Measurements from ENCODE around the gene LRRC3.
"Not testable (repeated sequence)": the region's sequence is repeated elsewhere in the genome, so short reads cannot be mapped to it uniquely, and the experiment has no call there.

Gene LRRC3

GRCh38 chr21:44497703-44498126 lies 42.4 kb downstream of the LRRC3 start:
- Mint-ChIP-seq H3K4me3 (no peak overlapping the region), H3K36me3 (peaks cover 2% of the 10 kb centered on the region), H3K27me3 (no peaks in the 10 kb centered on the region), H3K27ac (no peak overlapping the region), H3K4me1 (ENCODE audit: low read depth) (peaks cover 2% of the 10 kb centered on the region), H3K9me3 (ENCODE audit: low read depth) (no peaks in the 10 kb centered on the region)

DNA sequence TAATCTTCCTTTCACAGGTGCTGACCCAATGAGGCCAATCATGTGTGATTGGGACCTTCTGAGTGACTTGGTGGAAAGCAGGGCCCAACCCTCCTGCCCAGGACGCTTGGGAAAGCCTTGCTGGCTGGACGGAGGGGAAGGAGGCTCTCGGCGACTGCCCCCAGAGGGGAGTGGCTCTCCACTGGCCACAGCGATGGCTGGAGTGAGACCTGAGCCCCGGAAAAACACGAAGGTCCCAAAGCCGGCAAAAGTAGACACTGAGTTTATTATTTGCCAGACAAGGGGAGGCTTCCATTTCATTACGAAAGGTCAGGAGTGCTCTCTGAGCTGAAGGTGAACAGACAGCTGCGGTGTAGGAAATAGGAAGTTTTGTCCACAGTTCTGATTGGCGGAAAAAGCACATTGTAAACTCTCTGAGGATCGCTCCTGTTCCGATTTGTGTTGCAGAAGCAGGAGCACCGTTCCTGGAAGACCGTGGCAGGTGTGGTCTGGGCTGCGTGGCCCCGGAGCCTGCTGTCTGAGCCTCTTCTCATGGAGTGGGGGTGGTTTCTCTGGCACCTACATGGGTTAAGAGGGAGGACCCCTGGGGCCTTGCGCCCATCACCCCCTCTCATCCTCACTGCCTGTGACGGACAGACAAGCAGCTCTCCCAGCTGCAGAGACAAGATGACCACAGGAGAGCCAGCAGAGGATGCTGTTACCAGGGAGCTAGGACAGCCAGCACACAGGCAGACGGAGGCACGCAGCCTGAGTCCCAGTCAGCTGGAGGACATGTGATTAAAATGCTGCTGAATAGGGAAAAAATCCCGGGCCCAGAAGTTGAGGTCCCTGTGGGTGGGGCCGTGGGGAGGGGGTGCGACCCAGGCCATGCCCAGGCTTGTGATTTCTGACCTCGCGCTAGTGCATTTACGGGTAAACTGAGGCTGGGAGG lies 43.2 kb downstream of the LRRC3 start:
- no peaks in the 10 kb centered on the region for H3K9me3 Mint-ChIP-seq (ENCODE audit: low read depth)
- H3K27me3 Mint-ChIP-seq = no peaks in the 10 kb centered on the region
- no peak overlapping the region for H3K4me3 Mint-ChIP-seq
- peaks cover 2% of the 10 kb centered on the region for H3K4me1 Mint-ChIP-seq (ENCODE audit: low read depth)
- H3K36me3 Mint-ChIP-seq = no peaks in the 10 kb centered on the region
- no peak overlapping the region for H3K27ac Mint-ChIP-seq

GRCh38 chr21:44499211-44499560 lies 43.9 kb downstream of the LRRC3 start:
- H3K4me1 Mint-ChIP-seq (ENCODE audit: low read depth) = peaks cover 4% of the 10 kb centered on the region
- H3K4me3 Mint-ChIP-seq = no peak overlapping the region
- no peaks in the 10 kb centered on the region for H3K27me3 Mint-ChIP-seq
- H3K9me3 Mint-ChIP-seq (ENCODE audit: low read depth) = no peaks in the 10 kb centered on the region
- no peak overlapping the region for H3K27ac Mint-ChIP-seq
- H3K36me3 Mint-ChIP-seq = no peaks in the 10 kb centered on the region

DNA sequence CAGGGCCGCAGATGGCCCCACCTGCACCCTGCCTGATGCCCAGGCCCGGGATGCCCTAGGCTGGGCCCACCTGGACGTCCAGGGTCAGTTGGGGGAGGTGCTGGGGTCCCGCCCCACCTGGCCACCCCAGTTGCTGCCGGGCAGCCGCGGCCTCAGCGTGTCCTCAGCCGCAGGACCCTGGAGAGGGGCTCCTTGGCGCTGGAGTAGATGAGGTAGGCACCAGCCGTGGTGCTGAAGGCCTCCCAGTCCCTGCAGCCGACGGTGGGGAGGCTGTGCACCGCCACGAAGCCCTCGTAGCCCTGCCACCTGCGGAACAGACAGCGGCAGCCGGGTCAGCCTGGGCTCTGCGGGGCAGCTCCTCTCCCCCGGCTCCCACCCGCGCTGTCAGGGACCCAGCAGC lies 44.3 kb downstream of the LRRC3 start:
- peaks cover 4% of the 10 kb centered on the region for H3K4me1 Mint-ChIP-seq (ENCODE audit: low read depth)
- H3K27me3 Mint-ChIP-seq = no peaks in the 10 kb centered on the region
- no peaks in the 10 kb centered on the region for H3K36me3 Mint-ChIP-seq
- no peak overlapping the region for H3K4me3 Mint-ChIP-seq
- H3K27ac Mint-ChIP-seq = no peak overlapping the region
- H3K9me3 Mint-ChIP-seq (ENCODE audit: low read depth) = no peaks in the 10 kb centered on the region

GRCh38 chr21:44500111-44500510 lies 44.8 kb downstream of the LRRC3 start:
- no peak overlapping the region for H3K4me3 Mint-ChIP-seq
- H3K36me3 Mint-ChIP-seq = no peaks in the 10 kb centered on the region
- H3K27me3 Mint-ChIP-seq = no peaks in the 10 kb centered on the region
- no peak overlapping the region for H3K27ac Mint-ChIP-seq
- no peaks in the 10 kb centered on the region for H3K9me3 Mint-ChIP-seq (ENCODE audit: low read depth)
- peaks cover 4% of the 10 kb centered on the region for H3K4me1 Mint-ChIP-seq (ENCODE audit: low read depth)

DNA sequence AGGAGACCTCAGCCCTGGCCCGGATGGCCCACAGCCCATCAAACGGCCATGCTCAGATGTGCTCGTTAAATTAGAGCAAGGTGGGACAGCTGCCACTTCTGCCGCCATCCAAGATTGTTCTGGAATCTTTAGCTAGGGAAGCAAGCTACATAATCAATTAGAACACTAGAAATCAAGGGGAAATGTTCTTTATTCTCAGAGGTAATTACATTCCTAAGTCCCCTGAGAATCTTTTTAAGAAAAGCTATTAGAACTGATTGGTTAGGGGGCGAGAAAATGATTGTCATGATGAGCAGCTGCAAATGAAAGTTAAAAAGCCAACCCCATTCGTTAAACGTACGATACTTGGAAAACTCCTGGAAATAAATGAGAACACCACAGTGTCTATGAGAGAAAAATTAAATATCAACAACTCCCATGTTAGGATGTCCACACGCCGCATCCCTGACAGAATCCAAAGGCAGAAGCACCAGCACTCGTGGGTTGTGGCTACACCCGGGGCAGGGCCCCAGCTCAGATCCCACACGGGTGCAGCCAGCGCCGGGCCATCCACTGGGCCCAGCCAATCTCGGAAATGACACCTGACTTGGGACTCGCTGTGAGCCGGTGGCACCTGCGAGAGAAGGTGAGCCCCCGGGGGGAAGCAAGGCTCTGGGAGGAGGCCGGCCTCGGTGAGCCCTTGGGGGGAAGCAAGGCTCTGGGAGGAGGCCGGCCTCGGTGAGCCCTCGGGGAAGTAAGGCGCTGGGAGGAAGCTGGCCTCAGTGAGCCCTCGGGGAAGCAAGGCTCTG lies 47.1 kb downstream of the LRRC3 start:
- Mint-ChIP-seq H3K4me1 (ENCODE audit: low read depth) (peaks cover 6% of the 10 kb centered on the region), H3K27ac (no peak overlapping the region), H3K9me3 (ENCODE audit: low read depth) (no peaks in the 10 kb centered on the region), H3K36me3 (no peaks in the 10 kb centered on the region), H3K4me3 (no peak overlapping the region), H3K27me3 (no peaks in the 10 kb centered on the region)

DNA sequence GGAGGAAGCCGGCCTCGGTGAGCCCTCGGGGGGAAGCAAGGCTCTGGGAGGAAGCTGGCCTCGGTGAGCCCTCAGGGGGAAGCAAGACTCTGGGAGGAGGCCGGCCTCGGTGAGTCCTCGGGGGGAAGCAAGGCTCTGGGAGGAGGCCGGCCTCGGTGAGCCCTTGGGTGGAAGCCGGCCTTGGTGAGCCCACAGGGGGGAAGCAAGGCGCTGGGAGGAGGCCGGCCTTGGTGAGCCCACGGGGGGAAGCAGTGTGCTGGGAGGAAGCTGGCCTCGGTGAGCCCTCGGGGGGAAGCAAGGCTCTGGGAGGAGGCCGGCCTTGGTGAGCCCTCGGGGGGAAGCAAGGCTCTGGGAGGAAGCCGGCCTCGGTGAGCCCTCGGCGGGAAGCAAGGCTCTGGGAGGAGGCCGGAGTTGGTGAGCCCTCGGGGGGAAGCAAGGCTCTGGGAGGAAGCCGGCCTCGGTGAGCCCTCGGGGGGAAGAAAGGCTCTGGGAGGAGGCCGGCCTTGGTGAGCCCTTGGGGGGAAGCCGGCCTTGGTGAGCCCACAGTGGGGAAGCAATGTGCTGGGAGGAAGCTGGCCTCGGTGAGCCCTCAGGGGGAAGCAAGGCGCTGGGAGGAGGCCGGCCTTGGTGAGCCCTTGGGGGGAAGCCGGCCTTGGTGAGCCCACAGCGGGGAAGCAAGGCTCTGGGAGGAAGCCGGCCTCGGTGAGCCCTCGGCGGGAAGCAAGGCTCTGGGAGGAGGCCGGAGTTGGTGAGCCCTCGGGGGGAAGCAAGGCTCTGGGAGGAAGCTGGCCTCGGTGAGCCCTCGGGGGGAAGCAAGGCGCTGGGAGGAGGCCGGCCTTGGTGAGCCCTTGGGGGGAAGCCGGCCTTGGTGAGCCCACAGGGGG lies 47.9 kb downstream of the LRRC3 start:
- not testable (repeated sequence) for H3K4me1 Mint-ChIP-seq (ENCODE audit: low read depth); H3K9me3 Mint-ChIP-seq (ENCODE audit: low read depth); H3K36me3 Mint-ChIP-seq; H3K4me3 Mint-ChIP-seq; H3K27ac Mint-ChIP-seq; H3K27me3 Mint-ChIP-seq

DNA sequence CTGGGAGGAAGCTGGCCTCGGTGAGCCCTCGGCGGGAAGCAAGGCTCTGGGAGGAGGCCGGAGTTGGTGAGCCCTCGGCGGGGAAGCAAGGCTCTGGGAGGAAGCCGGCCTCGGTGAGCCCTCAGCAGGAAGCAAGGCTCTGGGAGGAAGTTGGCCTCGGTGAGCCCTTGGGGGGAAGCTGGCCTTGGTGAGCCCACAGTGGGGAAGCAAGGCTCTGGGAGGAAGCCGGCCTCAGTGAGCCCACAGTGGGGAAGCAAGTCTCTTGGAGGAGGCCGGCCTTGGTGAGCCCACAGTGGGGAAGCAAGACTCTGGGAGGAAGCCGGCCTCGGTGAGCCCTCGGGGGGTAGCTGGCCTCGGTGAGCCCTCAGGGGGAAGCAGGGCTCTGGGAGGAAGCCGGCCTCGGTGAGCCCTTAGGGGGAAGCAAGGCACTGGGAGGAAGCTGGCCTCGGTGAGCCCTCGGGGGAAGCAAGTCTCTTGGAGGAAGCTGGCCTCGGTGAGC lies 48.6 kb downstream of the LRRC3 start:
- Mint-ChIP-seq H3K9me3 (ENCODE audit: low read depth) (no peaks in the 10 kb centered on the region), H3K4me3 (no peak overlapping the region), H3K27ac (no peak overlapping the region), H3K36me3 (no peaks in the 10 kb centered on the region), H3K4me1 (ENCODE audit: low read depth) (peaks cover 6% of the 10 kb centered on the region), H3K27me3 (no peaks in the 10 kb centered on the region)

DNA sequence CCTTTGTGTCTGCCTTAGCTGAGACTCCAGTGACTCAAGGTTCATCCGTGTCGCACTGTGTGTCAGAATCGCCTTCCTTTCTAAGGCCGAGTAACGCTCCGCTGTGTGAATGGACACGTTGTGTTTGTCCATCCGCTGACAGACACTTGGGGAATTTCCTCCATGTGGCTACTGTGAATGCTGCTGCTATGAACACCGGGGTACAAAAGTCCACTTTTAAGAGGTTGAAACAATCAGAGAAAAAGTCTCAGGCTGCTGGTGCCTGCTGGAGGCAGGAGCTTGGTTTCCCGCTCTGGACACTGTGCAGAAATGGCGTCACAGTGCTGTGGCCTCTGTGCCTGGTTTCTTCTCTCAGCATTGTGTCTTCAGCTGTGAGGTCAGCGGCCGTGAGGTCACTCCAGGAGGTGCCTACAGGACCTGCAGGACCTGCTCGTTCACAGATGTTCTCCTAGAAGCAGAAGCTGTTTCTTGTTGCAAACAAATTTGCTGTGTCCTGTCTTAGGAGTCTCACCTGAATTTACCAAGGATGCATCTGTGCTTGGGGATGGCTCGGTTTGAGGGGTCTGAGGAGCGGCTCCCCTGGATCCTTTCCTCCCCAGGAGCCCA lies 50.5 kb downstream of the LRRC3 start:
- Mint-ChIP-seq H3K4me3 (no peak overlapping the region), H3K9me3 (ENCODE audit: low read depth) (no peaks in the 10 kb centered on the region), H3K27me3 (no peaks in the 10 kb centered on the region), H3K27ac (no peak overlapping the region), H3K36me3 (no peaks in the 10 kb centered on the region), H3K4me1 (ENCODE audit: low read depth) (peaks cover 6% of the 10 kb centered on the region)

DNA sequence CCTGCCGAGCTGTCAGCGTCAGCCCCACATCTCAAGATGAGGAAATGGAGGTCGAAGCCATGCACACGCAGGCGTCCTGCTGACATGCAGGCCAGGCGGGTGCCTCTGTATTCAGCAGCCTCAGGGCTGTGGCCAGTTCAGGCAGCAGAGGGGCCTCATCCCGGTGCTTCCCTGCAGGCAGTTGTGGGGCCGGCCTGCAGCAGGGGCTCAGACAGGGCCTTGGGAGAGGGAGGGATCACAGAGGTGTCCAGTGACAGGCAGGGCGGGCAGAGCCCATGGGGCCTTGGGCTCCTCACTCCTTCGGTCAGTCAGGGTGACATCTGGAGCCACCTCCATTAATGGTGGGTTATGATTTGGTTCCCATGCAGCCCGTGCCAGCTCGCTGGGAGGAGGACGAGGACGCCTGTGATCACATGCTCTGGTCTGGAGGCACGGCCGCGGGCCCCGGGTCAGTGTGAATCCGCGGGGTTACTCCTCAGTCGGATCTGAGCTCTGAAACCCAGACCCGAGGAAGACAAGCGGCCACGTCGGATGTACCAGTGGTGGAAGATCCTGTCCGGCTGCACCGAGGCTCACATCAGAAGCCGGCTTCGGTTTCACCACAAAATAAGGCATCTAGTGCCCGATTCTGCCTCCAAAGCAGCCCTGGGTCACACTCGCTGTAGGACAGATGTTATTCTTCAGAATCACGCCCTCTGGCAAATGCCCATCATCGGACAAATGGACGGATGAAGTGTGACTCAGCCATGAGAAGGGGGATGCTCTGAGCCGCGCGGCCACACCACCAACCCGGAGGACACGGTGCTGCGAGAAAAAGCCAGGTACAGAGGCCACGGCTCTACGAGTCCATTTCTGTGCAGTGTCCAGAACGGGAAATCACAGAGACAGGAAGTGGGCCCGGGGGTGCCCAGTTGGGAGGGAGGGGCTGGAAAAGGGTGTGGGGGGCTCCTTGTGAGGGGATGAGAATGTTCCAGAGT lies 51.3 kb downstream of the LRRC3 start:
- Mint-ChIP-seq H3K4me3 (no peak overlapping the region), H3K27ac (no peak overlapping the region), H3K9me3 (ENCODE audit: low read depth) (no peaks in the 10 kb centered on the region), H3K4me1 (ENCODE audit: low read depth) (peaks cover 6% of the 10 kb centered on the region), H3K36me3 (no peaks in the 10 kb centered on the region), H3K27me3 (no peaks in the 10 kb centered on the region)

GRCh38 chr21:44507673-44508425 lies 52.5 kb downstream of the LRRC3 start:
- Mint-ChIP-seq H3K36me3 (no peaks in the 10 kb centered on the region), H3K27me3 (no peaks in the 10 kb centered on the region), H3K27ac (no peak overlapping the region), H3K9me3 (ENCODE audit: low read depth) (no peaks in the 10 kb centered on the region), H3K4me1 (ENCODE audit: low read depth) (peaks cover 4% of the 10 kb centered on the region), H3K4me3 (no peak overlapping the region)

GRCh38 chr21:44508426-44508710 lies 53.1 kb downstream of the LRRC3 start:
- H3K36me3 Mint-ChIP-seq = no peaks in the 10 kb centered on the region
- no peak overlapping the region for H3K27ac Mint-ChIP-seq
- H3K4me1 Mint-ChIP-seq (ENCODE audit: low read depth) = peaks cover 4% of the 10 kb centered on the region
- H3K27me3 Mint-ChIP-seq = no peaks in the 10 kb centered on the region
- H3K9me3 Mint-ChIP-seq (ENCODE audit: low read depth) = no peaks in the 10 kb centered on the region
- H3K4me3 Mint-ChIP-seq = no peak overlapping the region

Data from activated naive CD8-positive, alpha-beta T cell (primary cell).